Measurements from ENCODE around the gene NECAB3.

- TF ChIP-seq CTCF (IDR thresholded peaks at IDR 0.05), result no peak
- no peak for TF ChIP-seq IRF3 (IDR thresholded peaks at IDR 0.05; ENCODE audit: low read depth, low read length)
- no peak for TF ChIP-seq TEAD4 (IDR thresholded peaks at IDR 0.05; ENCODE audit: borderline replicate concordance, insufficient read depth)
- TF ChIP-seq POLR2AphosphoS5 (IDR thresholded peaks at IDR 0.05; ENCODE audit: low read depth, low read length), result no peak
- no peak for TF ChIP-seq EZH2phosphoT487 (IDR thresholded peaks at IDR 0.05; ENCODE audit: borderline replicate concordance, low read depth)
These were observed 45.2 kb upstream of the NECAB3 start for GRCh38 chr20:33719277-33719988.
